MM.1S (cell line): ENCODE data around the gene BMPR2.
"Not testable (repeated sequence)": the region's sequence is repeated elsewhere in the genome, so short reads cannot be mapped to it uniquely, and the experiment has no call there.

Experiments
- DNase-seq: peaks from one replicate; pipeline ENCODE4 v3.0.0-alpha.2; 2015
- H2AFZ ChIP-seq: fragments of 300-600 bp; sonication (generic); 2 replicates; pipeline ENCODE4 v1.6.0; 2016; ENCODE audit warnings: antibody characterized with exemption, low read length
- H3F3A ChIP-seq: fragments of 300-600 bp; sonication (generic); 2 replicates; pipeline ENCODE4 v1.6.1; 2016; ENCODE audit warnings: mild to moderate bottlenecking, antibody characterized with exemption, low read length, moderate library complexity, mixed read lengths; ENCODE audit not compliant: insufficient read depth
- H3K27ac ChIP-seq: fragments of 300-600 bp; sonication (generic); 2 replicates; pipeline ENCODE4 v1.5.1; 2016; ENCODE audit warnings: mild to moderate bottlenecking, low read length
- H3K27me3 ChIP-seq: fragments of 300-600 bp; sonication (generic); replicated peaks from 2 replicates; pipeline ENCODE4 v1.6.0; 2016; ENCODE audit warnings: low read length; ENCODE audit not compliant: insufficient read depth
- H3K36me3 ChIP-seq: fragments of 300-600 bp; sonication (generic); replicated peaks from 2 replicates; pipeline ENCODE4 v1.6.1; 2016; ENCODE audit warnings: mild to moderate bottlenecking, low read length, mixed read lengths; ENCODE audit not compliant: insufficient read depth
- H3K4me1 ChIP-seq: fragments of 300-600 bp; sonication (generic); 2 replicates; pipeline ENCODE4 v1.6.1; 2016; ENCODE audit warnings: low read length, mixed read lengths
- H3K4me2 ChIP-seq: fragments of 300-600 bp; sonication (generic); 2 replicates; pipeline ENCODE4 v1.6.0; 2016; ENCODE audit warnings: low read depth, low read length
- H3K4me3 ChIP-seq: fragments of 300-600 bp; sonication (generic); 2 replicates; pipeline ENCODE4 v1.5.1; 2016; ENCODE audit warnings: low read length, mixed read lengths
- H3K79me2 ChIP-seq: fragments of 300-600 bp; sonication (generic); 2 replicates; pipeline ENCODE4 v1.6.1; 2016; ENCODE audit warnings: mixed run types, low read length, mixed read lengths
- H3K9ac ChIP-seq: fragments of 300-600 bp; sonication (generic); 2 replicates; pipeline ENCODE4 v1.6.1; 2016; ENCODE audit warnings: low read length, mixed read lengths
- H3K9me2 ChIP-seq: fragments of 300-600 bp; sonication (generic); replicated peaks from 2 replicates; pipeline ENCODE4 v1.6.1; 2016; ENCODE audit warnings: mild to moderate bottlenecking, low read length, mixed read lengths; ENCODE audit not compliant: insufficient read depth
- H3K9me3 ChIP-seq: fragments of 300-600 bp; sonication (generic); replicated peaks from 2 replicates; pipeline ENCODE4 v1.6.1; 2016; ENCODE audit warnings: mild to moderate bottlenecking, low read length, mixed read lengths; ENCODE audit not compliant: insufficient read depth
- H4K20me1 ChIP-seq: fragments of 300-600 bp; sonication (generic); 2 replicates; pipeline ENCODE4 v1.6.1; 2016; ENCODE audit warnings: mild to moderate bottlenecking, low read length, moderate library complexity, mixed read lengths; ENCODE audit not compliant: insufficient read depth
- EZH2 ChIP-seq: fragments of 300-600 bp; sonication (generic); optimal IDR thresholded peaks from 2 replicates; pipeline ENCODE3; 2017; ENCODE audit warnings: low read depth, mild to moderate bottlenecking, antibody characterized with exemption, low read length, mixed read lengths
- EZH2phosphoT487 ChIP-seq: fragments of 300-600 bp; sonication (generic); IDR thresholded peaks from 2 replicates; pipeline ENCODE4 v1.6.1; 2018; ENCODE audit warnings: antibody characterized with exemption, low read length
- TF ChIP-seq, protein P1 (sequence below): fragments of 300-600 bp; sonication (generic); IDR thresholded peaks from 2 replicates; pipeline ENCODE4 v1.5.1; 2016; ENCODE audit warnings: antibody characterized with exemption, low read length, mixed read lengths

The BMPR2 gene

DNA sequence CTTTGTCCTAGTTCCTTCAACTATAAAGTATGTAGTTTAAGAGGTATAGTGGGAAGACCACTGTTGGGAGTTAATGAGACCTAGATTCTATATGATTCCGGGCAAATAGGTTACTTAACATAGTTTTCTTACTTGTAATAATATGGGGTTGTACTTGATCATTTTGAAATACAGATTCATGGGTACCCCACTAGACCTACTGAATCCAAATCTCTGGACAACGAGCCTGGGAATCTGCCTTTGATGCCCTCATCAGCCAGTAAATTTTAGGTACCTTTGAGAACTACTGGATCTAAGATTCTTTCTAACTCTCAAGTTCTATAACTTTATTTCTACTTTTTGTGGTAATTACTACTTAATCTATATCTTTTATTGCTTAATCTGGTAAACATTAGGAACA lies 6.6 kb downstream of the BMPR2 start:
- peaks cover 6% of the 10 kb centered on the region for H3K27me3 ChIP-seq
- no peaks in the 10 kb centered on the region for H4K20me1 ChIP-seq
- 0 out of 2 replicates have a peak, but pooled peaks cover 3% of the 10 kb centered on the region for H3K79me2 ChIP-seq
- peaks cover 14% of the 10 kb centered on the region for H3F3A ChIP-seq
- H3K9me3 ChIP-seq, result no peaks in the 10 kb centered on the region
- H3K9me2 ChIP-seq, result no peaks in the 10 kb centered on the region
- no peak overlapping the region for H3K27ac ChIP-seq
- H2AFZ ChIP-seq, result no peak overlapping the region
- TF ChIP-seq EZH2, result no peak
- TF ChIP-seq, protein P1, sequence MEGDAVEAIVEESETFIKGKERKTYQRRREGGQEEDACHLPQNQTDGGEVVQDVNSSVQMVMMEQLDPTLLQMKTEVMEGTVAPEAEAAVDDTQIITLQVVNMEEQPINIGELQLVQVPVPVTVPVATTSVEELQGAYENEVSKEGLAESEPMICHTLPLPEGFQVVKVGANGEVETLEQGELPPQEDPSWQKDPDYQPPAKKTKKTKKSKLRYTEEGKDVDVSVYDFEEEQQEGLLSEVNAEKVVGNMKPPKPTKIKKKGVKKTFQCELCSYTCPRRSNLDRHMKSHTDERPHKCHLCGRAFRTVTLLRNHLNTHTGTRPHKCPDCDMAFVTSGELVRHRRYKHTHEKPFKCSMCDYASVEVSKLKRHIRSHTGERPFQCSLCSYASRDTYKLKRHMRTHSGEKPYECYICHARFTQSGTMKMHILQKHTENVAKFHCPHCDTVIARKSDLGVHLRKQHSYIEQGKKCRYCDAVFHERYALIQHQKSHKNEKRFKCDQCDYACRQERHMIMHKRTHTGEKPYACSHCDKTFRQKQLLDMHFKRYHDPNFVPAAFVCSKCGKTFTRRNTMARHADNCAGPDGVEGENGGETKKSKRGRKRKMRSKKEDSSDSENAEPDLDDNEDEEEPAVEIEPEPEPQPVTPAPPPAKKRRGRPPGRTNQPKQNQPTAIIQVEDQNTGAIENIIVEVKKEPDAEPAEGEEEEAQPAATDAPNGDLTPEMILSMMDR, result no peak
- no peak for TF ChIP-seq EZH2phosphoT487
- no peak overlapping the region for H3K4me3 ChIP-seq
- H3K36me3 ChIP-seq, result no peaks in the 10 kb centered on the region
- DNase-seq, result no peak
- H3K4me2 ChIP-seq, result no peak overlapping the region
- 0 out of 2 replicates have a peak, but pooled peaks cover 9% of the 10 kb centered on the region for H3K4me1 ChIP-seq
- H3K9ac ChIP-seq, result no peak overlapping the region

DNA sequence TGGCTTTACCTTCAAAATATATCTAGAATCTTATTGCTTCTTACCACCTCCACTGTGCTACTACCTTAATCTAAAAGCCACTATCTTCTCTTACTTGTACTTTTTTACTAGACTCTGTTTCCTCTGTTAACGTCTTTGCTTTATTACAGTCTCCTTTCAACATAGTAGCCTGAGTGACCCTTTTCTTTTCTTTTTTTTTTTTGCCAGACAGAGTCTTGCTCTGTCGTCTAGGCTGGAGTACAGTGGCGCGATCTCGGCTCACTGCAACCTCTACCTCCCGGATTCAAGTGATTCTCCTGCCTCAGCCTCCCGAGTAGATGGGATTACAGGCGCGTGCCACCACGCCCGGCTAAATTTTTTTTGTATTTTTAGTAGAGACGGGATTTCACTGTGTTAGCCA lies 10.4 kb downstream of the BMPR2 start:
- H3K27ac ChIP-seq, H3K36me3 ChIP-seq, H3K9ac ChIP-seq, H3K27me3 ChIP-seq, H3K9me3 ChIP-seq, H3K9me2 ChIP-seq, H3F3A ChIP-seq, H3K4me3 ChIP-seq, H3K4me1 ChIP-seq, H4K20me1 ChIP-seq, H3K4me2 ChIP-seq, H3K79me2 ChIP-seq, H2AFZ ChIP-seq, DNase-seq: not testable (repeated sequence)

- H3K27ac ChIP-seq, result no peak overlapping the region
Measured at GRCh38 chr2:202387608-202388342, 11.6 kb downstream of the BMPR2 start.

More at GRCh38 chr2:202387608-202388342, 11.6 kb downstream of the BMPR2 start:
- no peaks in the 10 kb centered on the region for H3K9me2 ChIP-seq
- no peaks in the 10 kb centered on the region for H3K36me3 ChIP-seq
- H3K9me3 ChIP-seq, result no peaks in the 10 kb centered on the region
- H3K9ac ChIP-seq, result no peak overlapping the region
- peaks cover 6% of the 10 kb centered on the region; the same call in 1 of the 2 replicates for H3F3A ChIP-seq
- H2AFZ ChIP-seq, result no peak overlapping the region
- H4K20me1 ChIP-seq, result no peaks in the 10 kb centered on the region
- no peak overlapping the region for H3K4me2 ChIP-seq
- H3K27me3 ChIP-seq, result no peaks in the 10 kb centered on the region
- H3K79me2 ChIP-seq, result 0 out of 2 replicates have a peak, but pooled peaks cover 3% of the 10 kb centered on the region
- TF ChIP-seq, protein P1, result no peak
- TF ChIP-seq EZH2phosphoT487 (no peak), EZH2 (no peak)
- no peak for DNase-seq
- H3K4me3 ChIP-seq, result no peak overlapping the region
- H3K4me1 ChIP-seq, result 0 out of 2 replicates have a peak, but pooled peaks cover 4% of the 10 kb centered on the region
